GM12874 (cell line): ENCODE data around the gene MYO1F.

ENCODE experiments used
- CTCF ChIP-seq: IDR thresholded peaks from 2 replicates; pipeline ENCODE4 v1.5.1; 2011; ENCODE audit warnings: low read depth, mild to moderate bottlenecking, control low read depth, low read length, moderate library complexity; ENCODE audit not compliant: insufficient read depth

Gene MYO1F

DNA sequence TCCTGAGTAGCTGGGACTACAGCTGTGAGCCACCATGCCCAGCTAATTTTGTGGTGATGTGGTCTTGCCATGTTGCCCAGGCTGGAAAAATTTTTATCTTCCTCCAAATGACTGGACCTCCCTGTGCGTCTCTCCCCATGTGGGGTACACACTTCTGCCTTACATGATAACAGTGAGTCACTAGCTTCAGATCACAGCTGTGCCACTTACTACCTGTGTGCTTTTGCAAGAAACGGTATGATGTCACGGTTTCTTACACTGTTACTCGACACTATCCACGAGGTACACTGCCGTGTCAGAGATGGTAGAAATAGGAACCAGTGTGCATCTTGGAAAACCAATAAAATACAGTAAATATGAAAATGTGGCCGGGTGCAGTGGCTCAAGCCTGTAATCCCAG, 45.8 kb downstream of the MYO1F start:
- no peak for TF ChIP-seq CTCF

DNA sequence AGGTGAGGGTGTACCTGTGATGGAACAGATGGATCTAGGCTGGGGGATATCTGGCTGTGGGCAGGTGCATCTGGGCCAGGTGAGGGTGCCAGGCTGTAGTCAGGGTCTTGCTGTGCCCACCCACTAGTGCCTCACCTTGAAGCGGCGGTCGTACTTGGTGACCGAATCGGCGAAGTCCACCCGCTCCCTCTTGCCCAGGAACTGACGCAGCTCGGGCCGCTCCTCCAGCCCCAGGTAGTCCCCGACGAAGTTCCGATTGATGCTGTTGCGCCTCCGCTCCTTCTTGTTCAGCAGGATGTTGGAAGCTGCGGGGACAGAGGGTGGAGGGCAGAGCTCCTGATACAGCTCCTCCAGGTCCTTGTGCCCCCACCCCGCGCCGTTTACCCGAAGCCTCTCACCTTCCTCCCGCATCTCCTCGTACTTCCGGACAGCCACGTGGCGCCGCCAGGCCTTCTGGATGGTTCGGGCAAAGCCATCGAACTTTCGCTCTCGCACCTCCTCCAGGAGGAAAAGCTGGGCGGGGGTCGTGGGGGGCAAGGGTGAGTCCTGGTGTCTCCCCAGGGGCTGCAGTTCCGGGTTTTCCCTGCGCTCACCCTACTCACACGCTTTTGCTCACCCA, 47.1 kb downstream of the MYO1F start:
- no peak for TF ChIP-seq CTCF

GRCh38 chr19:8529369-8530006, 47.8 kb downstream of the MYO1F start:
- TF ChIP-seq CTCF: no peak

DNA sequence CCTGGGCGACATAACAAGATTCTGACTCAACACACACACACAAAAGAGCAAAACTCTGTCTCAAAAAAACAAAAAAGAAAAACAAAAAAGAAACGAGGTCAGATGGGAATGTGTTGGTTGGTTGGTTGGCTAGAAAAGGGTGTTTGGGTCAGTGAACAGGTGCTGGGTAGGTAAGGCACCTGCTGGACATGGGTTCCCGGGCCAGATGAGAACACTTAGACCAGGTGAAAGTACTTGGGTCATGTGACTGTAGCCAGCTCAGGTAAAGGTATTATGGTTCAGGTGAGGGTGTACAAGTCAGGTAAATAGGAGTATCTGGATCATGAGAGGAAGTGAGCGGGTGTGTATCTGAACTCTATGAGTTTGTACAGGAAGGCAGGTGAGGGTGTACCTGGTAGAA, 48.7 kb downstream of the MYO1F start:
- TF ChIP-seq CTCF: no peak

DNA sequence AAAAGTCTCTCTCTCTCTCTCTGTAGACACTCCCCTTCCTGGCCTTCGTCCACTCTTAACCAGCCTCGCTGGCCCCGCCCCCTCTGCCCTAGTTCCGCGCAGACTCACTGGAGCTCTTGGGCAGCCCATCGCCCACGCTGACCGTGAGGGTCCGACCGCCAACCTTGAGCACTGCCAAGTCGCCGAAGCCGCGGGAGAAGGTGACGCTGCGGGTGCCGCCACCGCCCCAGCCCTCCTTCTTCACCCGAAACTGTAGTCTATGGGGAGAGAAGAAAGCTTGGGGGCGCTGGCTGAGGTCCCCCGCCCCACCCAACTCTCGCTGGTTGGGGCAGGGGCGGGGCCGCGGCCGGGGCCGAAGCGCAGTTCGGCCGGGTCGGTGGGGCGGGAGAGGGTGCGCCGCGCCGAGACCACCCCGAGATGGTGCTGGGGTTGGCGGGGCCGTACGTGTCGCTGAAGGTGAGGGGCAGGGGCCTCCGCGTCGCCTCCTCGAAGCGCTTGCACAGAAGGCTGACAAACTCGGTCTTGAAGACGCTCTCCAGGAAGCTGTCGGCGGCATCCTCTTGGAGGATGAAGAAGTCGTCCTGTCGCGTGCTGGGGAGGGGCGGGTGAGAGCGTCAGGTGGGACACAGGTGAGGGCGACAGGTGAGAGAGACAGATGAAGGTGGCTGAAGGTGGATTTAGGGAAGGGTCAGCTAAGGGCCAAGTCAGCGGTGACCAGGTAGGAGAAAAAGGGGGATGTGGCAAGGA, 50.7 kb downstream of the MYO1F start:
- no peak for TF ChIP-seq CTCF

- no peak for TF ChIP-seq CTCF
These were observed 51.9 kb downstream of the MYO1F start for GRCh38 chr19:8525401-8525684.

GRCh38 chr19:8519388-8519787, 57.9 kb downstream of the MYO1F start:
- TF ChIP-seq CTCF: no peak
